Measurements from ENCODE around the gene GPR62. TPM values are rescaled to one million over a fixed set of nuclear protein-coding genes. Genes with fewer than 3 reads are reported as not detected.

The GPR62 gene
- total RNA-seq, 1 donor from 2014 or later: 0.44 TPM

DNA sequence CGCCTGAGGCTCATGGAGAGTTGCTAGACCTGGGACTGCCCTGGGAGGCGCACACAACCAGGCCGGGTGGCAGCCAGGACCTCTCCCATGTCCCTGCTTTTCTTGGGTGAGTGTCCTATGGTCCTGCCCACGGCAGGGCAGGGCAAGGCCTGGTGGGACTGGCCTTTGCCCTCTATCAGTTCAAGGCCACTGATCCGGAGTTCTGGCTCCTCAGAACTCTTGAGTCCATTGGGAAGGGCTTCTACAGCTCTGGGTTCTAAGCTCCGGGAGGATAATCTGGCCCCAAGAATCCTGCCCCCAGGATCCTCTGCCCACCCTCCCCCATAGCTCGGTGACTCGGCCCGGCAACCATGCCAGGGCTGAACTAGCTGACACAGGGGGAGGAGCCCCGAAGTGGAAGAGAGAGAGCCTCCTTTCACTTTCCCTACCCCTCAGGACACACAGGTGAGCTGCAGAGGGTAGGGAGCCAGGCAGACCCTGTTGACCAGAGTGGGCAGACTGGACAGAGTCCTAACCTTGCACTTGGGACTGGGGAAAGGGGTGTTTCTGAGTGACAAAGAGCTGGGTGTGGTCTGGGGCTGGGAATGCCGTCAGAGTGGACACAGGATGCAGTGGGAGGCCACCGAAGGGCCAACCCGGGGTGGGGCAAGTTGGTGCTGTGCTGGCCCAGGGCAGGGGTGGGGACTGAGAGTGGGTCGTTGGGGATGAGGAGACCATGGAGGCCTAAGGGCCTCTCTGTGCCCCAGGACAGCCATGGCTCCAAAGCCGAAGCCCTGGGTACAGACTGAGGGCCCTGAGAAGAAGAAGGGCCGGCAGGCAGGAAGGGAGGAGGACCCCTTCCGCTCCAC, 12.4 kb upstream of the GPR62 start:
- H3K36me3 Mint-ChIP-seq (ENCODE audit: unreplicated experiment): no peaks in the 10 kb centered on the region
- DNase-seq: no peak
- peak overlapping the region; percentile 89 for H3K4me3 Mint-ChIP-seq (ENCODE audit: unreplicated experiment)
- no peak for TF ChIP-seq CTCF (IDR thresholded peaks at IDR 0.05; ENCODE audit: partially characterized antibody, unreplicated experiment)
- peak overlapping the region; percentile 22 for H3K27ac Mint-ChIP-seq (ENCODE audit: unreplicated experiment)
- peaks cover 10% of the 10 kb centered on the region for H3K9me3 Mint-ChIP-seq (ENCODE audit: unreplicated experiment)
- H3K4me1 Mint-ChIP-seq (ENCODE audit: low read depth, unreplicated experiment): peaks cover 6% of the 10 kb centered on the region
- H3K27me3 Mint-ChIP-seq (ENCODE audit: unreplicated experiment): peaks cover 14% of the 10 kb centered on the region

GRCh38 chr3:51943451-51944391, 11.5 kb upstream of the GPR62 start:
- Mint-ChIP-seq H3K4me3 (ENCODE audit: unreplicated experiment) (no peak overlapping the region), H3K27ac (ENCODE audit: unreplicated experiment) (no peak overlapping the region), H3K4me1 (ENCODE audit: low read depth, unreplicated experiment) (peaks cover 6% of the 10 kb centered on the region), H3K27me3 (ENCODE audit: unreplicated experiment) (peaks cover 18% of the 10 kb centered on the region), H3K9me3 (ENCODE audit: unreplicated experiment) (peaks cover 13% of the 10 kb centered on the region), H3K36me3 (ENCODE audit: unreplicated experiment) (no peaks in the 10 kb centered on the region)
- TF ChIP-seq CTCF (IDR thresholded peaks at IDR 0.05; ENCODE audit: partially characterized antibody, unreplicated experiment): no peak
- DNase-seq: no peak

GRCh38 chr3:51944451-51945021, 10.6 kb upstream of the GPR62 start:
- DNase-seq: no peak
- Mint-ChIP-seq H3K9me3 (ENCODE audit: unreplicated experiment) (peaks cover 13% of the 10 kb centered on the region), H3K4me1 (ENCODE audit: low read depth, unreplicated experiment) (peaks cover 6% of the 10 kb centered on the region), H3K4me3 (ENCODE audit: unreplicated experiment) (no peak overlapping the region), H3K27me3 (ENCODE audit: unreplicated experiment) (peaks cover 18% of the 10 kb centered on the region), H3K27ac (ENCODE audit: unreplicated experiment) (no peak overlapping the region), H3K36me3 (ENCODE audit: unreplicated experiment) (no peaks in the 10 kb centered on the region)
- TF ChIP-seq CTCF (IDR thresholded peaks at IDR 0.05; ENCODE audit: partially characterized antibody, unreplicated experiment): no peak

GRCh38 chr3:51945031-51945840, 9.9 kb upstream of the GPR62 start:
- Mint-ChIP-seq H3K36me3 (ENCODE audit: unreplicated experiment) (no peaks in the 10 kb centered on the region), H3K9me3 (ENCODE audit: unreplicated experiment) (peaks cover 15% of the 10 kb centered on the region), H3K4me3 (ENCODE audit: unreplicated experiment) (no peak overlapping the region), H3K4me1 (ENCODE audit: low read depth, unreplicated experiment) (peaks cover 6% of the 10 kb centered on the region), H3K27me3 (ENCODE audit: unreplicated experiment) (peaks cover 18% of the 10 kb centered on the region), H3K27ac (ENCODE audit: unreplicated experiment) (no peak overlapping the region)
- DNase-seq: no peak
- no peak for TF ChIP-seq CTCF (IDR thresholded peaks at IDR 0.05; ENCODE audit: partially characterized antibody, unreplicated experiment)

Measured in glutamatergic neuron (in vitro differentiated cells).